Measurements from ENCODE around the gene PRKAA1. TPM values are rescaled to one million over a fixed set of nuclear protein-coding genes. Genes with fewer than 3 reads are reported as not detected.

The PRKAA1 gene
- total RNA-seq, 4 donors from 2014 or later = 66.5 to 113 (median 97.9) TPM

DNA sequence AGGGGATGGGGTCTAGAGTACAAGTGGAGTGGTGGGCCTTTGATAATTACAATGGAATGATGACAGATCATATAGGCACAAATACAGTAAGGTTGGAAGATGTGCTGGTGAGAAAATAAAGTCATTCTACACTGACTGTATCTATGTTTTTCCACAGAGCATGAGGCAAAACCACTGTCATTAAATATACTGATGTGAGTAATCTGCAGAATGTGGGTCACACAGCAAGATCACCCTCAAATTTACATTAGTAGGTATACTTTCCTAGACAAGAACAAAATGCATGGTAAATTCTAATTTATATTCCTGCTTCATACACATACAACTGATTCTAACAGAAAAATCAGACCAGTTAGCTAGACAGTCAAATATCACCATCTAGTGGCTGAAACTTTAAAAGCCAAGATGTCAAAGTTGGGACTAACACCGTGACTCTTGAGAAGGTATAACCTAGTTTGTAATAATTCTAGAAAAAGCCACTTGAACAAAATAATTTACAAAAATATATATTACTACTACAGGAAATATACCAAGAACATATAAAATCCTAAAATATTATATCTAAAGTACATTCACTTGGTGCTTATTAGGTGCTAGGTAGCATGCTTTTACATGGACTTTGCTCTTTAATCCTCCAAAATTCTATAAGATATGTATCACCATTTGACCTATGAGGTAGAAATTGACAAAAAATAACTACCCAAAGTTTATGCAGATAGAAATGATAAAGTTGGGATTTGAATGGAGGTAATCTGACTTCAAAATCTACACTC is 61.9 kb downstream of the PRKAA1 start:
- Histone ChIP-seq H3K4me3 (no peak overlapping the region), H3K27ac (no peak overlapping the region), H3K36me3 (peaks cover 0 to 28% of the 10 kb centered on the region in 2 donors), H3K9me3 (no peaks in the 10 kb centered on the region), H3K27me3 (no peaks in the 10 kb centered on the region), H3K4me1 (peaks cover 8 to 32% (median 20%) of the 10 kb centered on the region in 3 donors)
- TF ChIP-seq POLR2A (IDR thresholded peaks at IDR 0.05) (no peak), POLR2AphosphoS5 (IDR thresholded peaks at IDR 0.05) (no peak), EP300 (IDR thresholded peaks at IDR 0.05) (no peak)
- TF ChIP-seq, protein P1, sequence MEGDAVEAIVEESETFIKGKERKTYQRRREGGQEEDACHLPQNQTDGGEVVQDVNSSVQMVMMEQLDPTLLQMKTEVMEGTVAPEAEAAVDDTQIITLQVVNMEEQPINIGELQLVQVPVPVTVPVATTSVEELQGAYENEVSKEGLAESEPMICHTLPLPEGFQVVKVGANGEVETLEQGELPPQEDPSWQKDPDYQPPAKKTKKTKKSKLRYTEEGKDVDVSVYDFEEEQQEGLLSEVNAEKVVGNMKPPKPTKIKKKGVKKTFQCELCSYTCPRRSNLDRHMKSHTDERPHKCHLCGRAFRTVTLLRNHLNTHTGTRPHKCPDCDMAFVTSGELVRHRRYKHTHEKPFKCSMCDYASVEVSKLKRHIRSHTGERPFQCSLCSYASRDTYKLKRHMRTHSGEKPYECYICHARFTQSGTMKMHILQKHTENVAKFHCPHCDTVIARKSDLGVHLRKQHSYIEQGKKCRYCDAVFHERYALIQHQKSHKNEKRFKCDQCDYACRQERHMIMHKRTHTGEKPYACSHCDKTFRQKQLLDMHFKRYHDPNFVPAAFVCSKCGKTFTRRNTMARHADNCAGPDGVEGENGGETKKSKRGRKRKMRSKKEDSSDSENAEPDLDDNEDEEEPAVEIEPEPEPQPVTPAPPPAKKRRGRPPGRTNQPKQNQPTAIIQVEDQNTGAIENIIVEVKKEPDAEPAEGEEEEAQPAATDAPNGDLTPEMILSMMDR (IDR thresholded peaks at IDR 0.05) = peak; percentile 42 to 75 (median 55)
- ATAC-seq = peak; percentile 51
- WGBS, 2 donors (ENCODE audit: low coverage in 1 of 2) = 0% methylated on average over 1 of the region's 1 CpG

DNA sequence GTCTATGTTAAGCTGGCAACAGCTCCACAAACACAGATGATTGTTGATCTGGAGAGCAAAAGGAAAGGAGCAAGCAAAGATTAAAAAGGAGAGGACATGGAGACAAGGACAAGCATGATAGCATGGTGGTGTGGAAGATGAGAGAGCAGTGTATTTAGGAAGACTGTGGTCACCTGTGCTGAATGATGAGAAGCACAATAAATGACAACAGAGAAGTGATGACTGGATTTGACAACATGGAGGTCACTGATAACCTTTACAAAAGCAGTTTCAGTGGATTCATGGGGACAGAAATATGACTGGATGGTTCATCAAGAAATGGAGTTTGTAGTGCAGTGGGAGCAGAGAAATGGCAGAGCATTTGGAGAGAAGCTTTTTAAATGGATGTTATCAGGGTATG is 62.6 kb downstream of the PRKAA1 start:
- TF ChIP-seq POLR2A (IDR thresholded peaks at IDR 0.05) = no peak
- TF ChIP-seq, protein P1 (IDR thresholded peaks at IDR 0.05) = no peak
- no peak for TF ChIP-seq POLR2AphosphoS5 (IDR thresholded peaks at IDR 0.05)
- TF ChIP-seq EP300 (IDR thresholded peaks at IDR 0.05) = no peak

DNA sequence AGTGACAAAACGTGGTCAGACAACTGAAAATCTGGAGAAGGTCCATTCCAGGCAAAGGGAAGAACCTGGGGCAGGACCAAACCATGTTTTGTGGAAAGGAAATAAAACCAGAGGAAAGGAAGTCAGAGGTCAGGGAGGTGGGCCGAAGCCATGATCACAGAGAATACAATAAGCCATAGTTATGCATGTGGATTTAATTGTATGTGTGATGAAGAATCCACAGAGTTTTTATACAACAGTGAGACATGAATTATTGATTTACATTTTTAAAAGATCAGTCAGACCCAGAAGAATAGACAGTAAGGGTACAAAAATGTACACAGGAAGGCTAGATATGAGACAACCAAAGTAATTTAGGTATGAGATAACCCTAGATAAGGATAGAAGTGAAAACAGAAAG is 63.2 kb downstream of the PRKAA1 start:
- H3K4me3 ChIP-seq = no peak overlapping the region
- peaks cover 8 to 35% (median 20%) of the 10 kb centered on the region in 3 donors for H3K4me1 ChIP-seq
- H3K27me3 ChIP-seq = no peaks in the 10 kb centered on the region
- no peak overlapping the region for H3K27ac ChIP-seq
- 57 to 81% methylated on average over 1 to 2 of the region's 2 CpGs for WGBS, 2 donors (ENCODE audit: low coverage in 1 of 2)
- ATAC-seq = no peak
- TF ChIP-seq, protein P1 (IDR thresholded peaks at IDR 0.05) = no peak
- no peak for TF ChIP-seq POLR2AphosphoS5 (IDR thresholded peaks at IDR 0.05)
- no peak for TF ChIP-seq EP300 (IDR thresholded peaks at IDR 0.05)
- no peak for TF ChIP-seq POLR2A (IDR thresholded peaks at IDR 0.05)
- peaks cover 0 to 19% of the 10 kb centered on the region in 2 donors for H3K36me3 ChIP-seq
- H3K9me3 ChIP-seq = no peaks in the 10 kb centered on the region

More for the DNA sequence above, 62.6 kb downstream of the PRKAA1 start:
- peaks cover 8 to 35% (median 20%) of the 10 kb centered on the region in 3 donors for H3K4me1 ChIP-seq
- no peaks in the 10 kb centered on the region for H3K9me3 ChIP-seq
- no peaks in the 10 kb centered on the region for H3K27me3 ChIP-seq
- ATAC-seq = no peak
- peaks cover 0 to 21% of the 10 kb centered on the region in 2 donors for H3K36me3 ChIP-seq
- no peak overlapping the region for H3K4me3 ChIP-seq
- no peak overlapping the region for H3K27ac ChIP-seq

DNA sequence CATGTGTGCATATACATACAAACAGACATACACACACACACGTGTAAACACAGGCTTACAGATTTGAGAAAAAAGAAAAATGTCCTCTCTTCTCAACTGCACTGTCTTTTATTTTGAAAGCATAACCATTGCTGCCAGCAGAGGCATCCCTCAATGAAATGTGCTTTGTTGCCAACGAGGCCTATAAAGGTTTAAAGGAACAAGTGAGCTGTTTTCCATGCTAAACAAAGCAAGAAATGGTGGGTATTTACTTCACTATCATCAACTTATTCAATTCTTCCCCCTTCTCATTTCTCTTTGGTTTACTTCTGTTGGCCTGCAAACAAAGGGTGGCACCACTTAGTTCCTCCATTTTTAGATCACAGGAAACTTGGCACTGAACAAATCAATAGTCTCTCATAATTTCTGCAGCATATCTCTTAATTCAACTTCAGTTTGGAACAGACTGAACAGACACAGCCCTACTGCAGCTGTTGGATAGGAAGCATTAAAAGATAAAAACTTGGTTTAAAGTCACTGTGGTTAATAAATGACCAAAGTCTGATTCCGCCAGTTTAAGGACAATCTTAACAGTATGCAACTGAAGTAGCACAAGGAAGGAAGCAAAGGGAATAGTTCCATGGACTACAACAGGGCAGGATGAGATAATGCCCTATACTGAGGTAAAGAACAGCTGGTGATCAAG is 64.2 kb downstream of the PRKAA1 start:
- Histone ChIP-seq H3K4me1 (peaks cover 8 to 43% (median 20%) of the 10 kb centered on the region in 3 donors), H3K27me3 (no peaks in the 10 kb centered on the region), H3K9me3 (no peaks in the 10 kb centered on the region), H3K4me3 (no peak overlapping the region), H3K36me3 (peaks cover 0 to 13% of the 10 kb centered on the region in 2 donors), H3K27ac (no peak overlapping the region)
- no peak for TF ChIP-seq POLR2AphosphoS5 (IDR thresholded peaks at IDR 0.05)
- TF ChIP-seq, protein P1 (IDR thresholded peaks at IDR 0.05) = no peak
- TF ChIP-seq EP300 (IDR thresholded peaks at IDR 0.05) = no peak
- TF ChIP-seq POLR2A (IDR thresholded peaks at IDR 0.05) = no peak
- 20 to 28% methylated on average over 2 to 3 of the region's 3 CpGs for WGBS, 2 donors (ENCODE audit: low coverage in 1 of 2)
- ATAC-seq = no peak
